ENCODE data around the gene ATP13A3.

DNA sequence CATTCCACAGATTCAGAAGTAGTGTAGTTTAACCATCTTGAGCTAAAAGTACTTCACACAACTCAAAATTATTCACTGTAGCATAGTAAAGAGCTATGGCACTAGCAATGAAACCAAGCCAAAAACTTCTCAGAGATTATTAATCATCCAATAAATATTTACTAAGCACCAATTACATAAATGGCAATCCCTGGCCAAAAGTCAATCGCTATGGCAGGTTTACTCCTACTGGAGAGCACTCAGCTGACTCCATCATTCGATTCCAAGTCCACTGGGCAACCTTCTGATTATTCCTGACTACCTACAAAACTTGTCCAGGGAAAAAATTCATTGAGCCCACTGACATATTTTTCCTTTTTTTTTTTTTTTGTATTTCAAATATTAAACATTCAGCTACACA is 23.9 kb downstream of the ATP13A3 start:
- TF ChIP-seq, protein P1, sequence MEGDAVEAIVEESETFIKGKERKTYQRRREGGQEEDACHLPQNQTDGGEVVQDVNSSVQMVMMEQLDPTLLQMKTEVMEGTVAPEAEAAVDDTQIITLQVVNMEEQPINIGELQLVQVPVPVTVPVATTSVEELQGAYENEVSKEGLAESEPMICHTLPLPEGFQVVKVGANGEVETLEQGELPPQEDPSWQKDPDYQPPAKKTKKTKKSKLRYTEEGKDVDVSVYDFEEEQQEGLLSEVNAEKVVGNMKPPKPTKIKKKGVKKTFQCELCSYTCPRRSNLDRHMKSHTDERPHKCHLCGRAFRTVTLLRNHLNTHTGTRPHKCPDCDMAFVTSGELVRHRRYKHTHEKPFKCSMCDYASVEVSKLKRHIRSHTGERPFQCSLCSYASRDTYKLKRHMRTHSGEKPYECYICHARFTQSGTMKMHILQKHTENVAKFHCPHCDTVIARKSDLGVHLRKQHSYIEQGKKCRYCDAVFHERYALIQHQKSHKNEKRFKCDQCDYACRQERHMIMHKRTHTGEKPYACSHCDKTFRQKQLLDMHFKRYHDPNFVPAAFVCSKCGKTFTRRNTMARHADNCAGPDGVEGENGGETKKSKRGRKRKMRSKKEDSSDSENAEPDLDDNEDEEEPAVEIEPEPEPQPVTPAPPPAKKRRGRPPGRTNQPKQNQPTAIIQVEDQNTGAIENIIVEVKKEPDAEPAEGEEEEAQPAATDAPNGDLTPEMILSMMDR (IDR thresholded peaks at IDR 0.05; ENCODE audit: low read depth, low read length) = no peak
- TF ChIP-seq EZH2phosphoT487 (IDR thresholded peaks at IDR 0.05; ENCODE audit: low read depth) = no peak

Measured in OCI-LY3 (cell line).